ENCODE results near the gene PIN1. TPM values are rescaled to one million over a fixed set of nuclear protein-coding genes. Genes with fewer than 3 reads are reported as not detected.

Gene PIN1
- total RNA-seq, 1 donor from 2014 or later = 57.0 TPM

DNA sequence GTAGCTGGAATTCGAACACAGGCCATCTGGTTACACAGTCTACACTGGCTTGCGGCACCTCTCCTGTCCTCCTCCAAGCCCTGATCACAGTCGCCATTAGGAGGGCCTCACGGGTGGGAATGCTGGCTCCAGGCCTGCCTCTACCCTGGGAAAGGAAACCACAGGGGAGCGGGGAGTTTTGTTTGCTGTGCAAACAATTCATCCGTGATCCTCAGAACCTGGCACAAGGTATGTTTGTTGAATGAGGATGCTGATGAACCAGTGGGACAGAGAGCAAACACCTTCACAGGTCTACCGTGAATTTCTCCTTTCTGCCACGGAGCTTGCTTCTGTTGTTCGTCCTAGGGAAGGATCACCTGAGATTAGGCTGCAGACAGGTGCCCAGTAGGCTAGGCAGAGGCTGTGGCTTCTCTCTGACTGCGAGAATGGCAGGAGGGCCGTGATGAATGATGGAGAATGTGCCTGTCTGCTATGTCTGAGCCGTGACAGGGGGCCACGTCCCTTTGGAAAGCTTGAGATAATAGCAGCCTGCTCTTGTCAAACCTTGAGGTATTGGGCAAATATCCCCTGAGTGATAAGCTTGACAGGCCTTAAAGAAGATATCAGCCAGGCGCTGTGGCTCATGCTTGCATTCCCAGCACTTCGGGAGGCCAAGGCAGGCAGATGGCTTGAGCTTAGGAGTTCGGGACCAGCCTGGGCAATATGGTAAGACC, 36.7 kb downstream of the PIN1 start:
- no peaks in the 10 kb centered on the region for H3K36me3 ChIP-seq
- H3K9me3 ChIP-seq = no peaks in the 10 kb centered on the region
- H3K4me1 ChIP-seq = no peaks in the 10 kb centered on the region
- no peaks in the 10 kb centered on the region for H3K27me3 ChIP-seq (ENCODE audit: low read depth)
- H3K4me3 ChIP-seq = no peak overlapping the region
- intact Hi-C loops (cut with DNase I) = no loop called here
- H3K27ac ChIP-seq = no peak overlapping the region
- TF ChIP-seq, protein P1, sequence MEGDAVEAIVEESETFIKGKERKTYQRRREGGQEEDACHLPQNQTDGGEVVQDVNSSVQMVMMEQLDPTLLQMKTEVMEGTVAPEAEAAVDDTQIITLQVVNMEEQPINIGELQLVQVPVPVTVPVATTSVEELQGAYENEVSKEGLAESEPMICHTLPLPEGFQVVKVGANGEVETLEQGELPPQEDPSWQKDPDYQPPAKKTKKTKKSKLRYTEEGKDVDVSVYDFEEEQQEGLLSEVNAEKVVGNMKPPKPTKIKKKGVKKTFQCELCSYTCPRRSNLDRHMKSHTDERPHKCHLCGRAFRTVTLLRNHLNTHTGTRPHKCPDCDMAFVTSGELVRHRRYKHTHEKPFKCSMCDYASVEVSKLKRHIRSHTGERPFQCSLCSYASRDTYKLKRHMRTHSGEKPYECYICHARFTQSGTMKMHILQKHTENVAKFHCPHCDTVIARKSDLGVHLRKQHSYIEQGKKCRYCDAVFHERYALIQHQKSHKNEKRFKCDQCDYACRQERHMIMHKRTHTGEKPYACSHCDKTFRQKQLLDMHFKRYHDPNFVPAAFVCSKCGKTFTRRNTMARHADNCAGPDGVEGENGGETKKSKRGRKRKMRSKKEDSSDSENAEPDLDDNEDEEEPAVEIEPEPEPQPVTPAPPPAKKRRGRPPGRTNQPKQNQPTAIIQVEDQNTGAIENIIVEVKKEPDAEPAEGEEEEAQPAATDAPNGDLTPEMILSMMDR (IDR thresholded peaks at IDR 0.05) = no peak
- DNase-seq (no peak), ATAC-seq (no peak)

DNA sequence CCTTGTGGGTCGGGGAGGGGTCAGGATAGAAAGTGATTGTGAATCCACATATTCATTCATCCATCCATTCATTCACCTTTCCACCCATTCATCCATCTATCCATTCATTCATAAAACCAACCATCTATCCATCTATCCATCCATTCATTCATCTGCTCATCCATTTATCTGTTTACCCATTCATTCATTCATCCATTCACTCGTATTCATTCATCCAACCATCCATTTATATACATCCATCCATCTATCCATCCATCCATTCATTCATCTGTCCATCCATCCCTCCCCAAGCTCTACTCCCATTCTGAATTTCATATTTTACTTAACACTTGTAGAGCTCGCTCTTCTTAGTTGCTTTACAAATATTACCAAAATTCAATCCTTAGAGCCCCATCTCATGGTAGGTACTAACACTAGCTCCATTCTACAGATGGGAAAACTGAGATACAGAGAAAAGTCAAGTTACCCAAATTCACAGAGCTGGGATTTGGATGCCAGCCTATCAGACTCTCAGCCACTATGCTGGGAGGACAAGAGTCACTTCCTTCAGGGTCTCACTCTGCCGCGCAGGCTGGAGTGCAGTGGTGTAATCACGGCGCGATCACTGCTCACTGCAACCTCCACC, 37.6 kb downstream of the PIN1 start:
- no peak overlapping the region for H3K4me3 ChIP-seq
- TF ChIP-seq, protein P1 (IDR thresholded peaks at IDR 0.05) = no peak
- DNase-seq (no peak), ATAC-seq (no peak)
- H3K4me1 ChIP-seq = no peaks in the 10 kb centered on the region
- no peaks in the 10 kb centered on the region for H3K9me3 ChIP-seq
- H3K36me3 ChIP-seq = no peaks in the 10 kb centered on the region
- H3K27ac ChIP-seq = no peak overlapping the region
- H3K27me3 ChIP-seq (ENCODE audit: low read depth) = no peaks in the 10 kb centered on the region
- intact Hi-C loops (cut with DNase I) = no loop called here

DNA sequence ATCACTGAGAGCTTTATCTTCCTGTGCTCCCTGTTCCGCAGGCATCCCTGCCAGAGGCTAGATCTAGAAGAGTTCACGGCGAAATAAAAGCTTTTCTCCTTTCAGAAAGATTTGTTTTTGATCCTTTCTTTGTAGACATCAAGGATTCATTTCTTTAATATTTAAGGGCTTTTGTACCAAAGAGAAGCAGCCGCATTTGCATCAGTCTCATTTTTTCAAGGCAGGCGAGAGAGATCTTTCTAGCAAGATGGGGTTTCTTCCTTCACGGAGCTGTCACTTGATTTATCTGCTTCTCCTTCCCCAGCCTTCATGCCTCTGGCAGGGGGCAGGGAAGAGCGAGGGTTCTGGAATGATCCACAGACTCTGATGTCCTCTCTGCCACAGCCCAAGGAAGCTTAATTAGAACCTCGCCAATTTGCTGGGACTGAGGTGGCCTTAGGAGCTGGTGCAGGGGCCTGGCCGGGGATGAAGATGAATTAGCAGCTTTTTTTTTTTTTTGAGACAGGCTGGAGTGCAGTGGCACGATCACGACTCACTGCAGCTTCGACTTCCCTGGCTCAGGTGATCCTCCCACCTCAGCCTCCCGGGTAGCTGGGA, 40.0 kb downstream of the PIN1 start:
- TF ChIP-seq, protein P1 (IDR thresholded peaks at IDR 0.05) = no peak
- DNase-seq (no peak), ATAC-seq (no peak)
- Histone ChIP-seq H3K4me1 (no peaks in the 10 kb centered on the region), H3K9me3 (no peaks in the 10 kb centered on the region), H3K4me3 (no peak overlapping the region), H3K36me3 (no peaks in the 10 kb centered on the region), H3K27me3 (ENCODE audit: low read depth) (no peaks in the 10 kb centered on the region), H3K27ac (no peak overlapping the region)
- intact Hi-C loops (cut with DNase I) = no loop called here

DNA sequence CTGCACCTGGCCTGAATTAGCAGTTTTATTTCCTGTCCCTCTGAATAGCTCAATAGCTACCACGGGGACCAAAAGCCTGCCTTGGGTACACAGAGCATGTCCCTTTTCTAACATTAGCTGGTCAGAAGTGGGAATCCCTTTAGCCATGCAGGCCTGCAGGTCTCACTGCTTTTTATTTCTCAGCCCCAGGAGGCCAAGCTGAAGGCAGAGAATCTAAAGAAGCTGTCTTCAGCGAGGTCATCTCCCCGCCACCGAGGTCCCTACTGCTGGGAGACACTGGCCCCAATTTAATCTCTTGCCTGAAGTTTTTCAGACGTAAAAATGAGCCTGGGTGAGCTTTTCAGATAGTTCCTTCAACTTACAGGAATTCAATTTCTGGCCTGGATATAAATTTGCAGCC, 40.7 kb downstream of the PIN1 start:
- H3K9me3 ChIP-seq = no peaks in the 10 kb centered on the region
- H3K36me3 ChIP-seq = no peaks in the 10 kb centered on the region
- intact Hi-C loops (cut with DNase I) = no loop called here
- H3K27ac ChIP-seq = no peak overlapping the region
- ATAC-seq = no peak
- H3K4me1 ChIP-seq = no peaks in the 10 kb centered on the region
- no peak overlapping the region for H3K4me3 ChIP-seq
- TF ChIP-seq, protein P1 (IDR thresholded peaks at IDR 0.05) = no peak
- no peak for DNase-seq
- no peaks in the 10 kb centered on the region for H3K27me3 ChIP-seq (ENCODE audit: low read depth)

DNA sequence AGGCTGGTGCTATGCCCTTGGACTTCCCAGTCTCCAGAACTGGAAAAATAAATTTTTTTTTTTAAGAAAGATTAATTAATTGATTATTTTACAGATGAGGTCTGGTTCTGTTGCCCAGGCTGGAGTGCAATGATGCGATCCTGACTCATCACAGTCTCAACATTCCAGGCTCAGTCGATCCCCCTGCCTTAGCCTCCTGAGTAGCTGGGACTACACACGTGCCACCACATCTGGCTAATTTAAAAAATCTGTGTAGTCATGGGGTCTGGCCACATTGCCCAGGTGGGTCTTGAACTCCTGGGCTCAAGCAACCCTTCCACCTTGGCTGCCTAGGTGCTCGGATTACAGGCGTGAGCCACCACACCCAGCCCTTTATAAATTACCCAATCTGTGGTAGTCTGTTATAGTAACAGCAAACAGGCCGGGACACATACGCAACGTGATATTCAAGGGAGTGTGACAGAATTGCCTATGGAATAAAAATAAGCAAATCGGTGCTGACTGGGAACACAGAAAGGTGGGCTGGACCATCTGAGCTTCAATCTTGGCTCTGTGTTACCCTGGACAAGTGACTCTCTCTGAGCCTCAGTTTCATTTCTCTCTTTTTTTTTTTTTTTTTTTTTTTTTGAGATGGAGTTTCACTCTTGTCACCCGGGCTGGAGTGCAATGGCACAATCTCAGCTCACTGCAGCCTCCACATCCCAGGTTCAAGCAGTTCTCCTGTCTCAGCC, 42.8 kb downstream of the PIN1 start:
- TF ChIP-seq, protein P1 (IDR thresholded peaks at IDR 0.05) = no peak
- no peaks in the 10 kb centered on the region for H3K4me1 ChIP-seq
- no peak for ATAC-seq
- no peak overlapping the region for H3K27ac ChIP-seq
- no peak for DNase-seq
- intact Hi-C loops (cut with DNase I) = no loop called here
- no peaks in the 10 kb centered on the region for H3K27me3 ChIP-seq (ENCODE audit: low read depth)
- no peak overlapping the region for H3K4me3 ChIP-seq
- H3K9me3 ChIP-seq = no peaks in the 10 kb centered on the region
- H3K36me3 ChIP-seq = no peaks in the 10 kb centered on the region
